ENCODE measurements around the gene LRRC8A. TPM values are rescaled to one million over a fixed set of nuclear protein-coding genes. Genes with fewer than 3 reads are reported as not detected.

The LRRC8A gene
- total and polyA plus RNA-seq, 11 donors: 15.8 to 76.4 (median 28.8) TPM

- peak overlapping the region; percentile 70 to 92 (median 84) for H3K27ac ChIP-seq
- H3K4me3 ChIP-seq: peak overlapping the region in 9 of 12 donors; percentile 16 to 35 (median 28)
- no peaks in the 10 kb centered on the region for H3K27me3 ChIP-seq
- peaks cover 6 to 49% (median 33%) of the 10 kb centered on the region in 12 donors for H3K4me1 ChIP-seq
- DNase-seq (peak; percentile 87 to 95 (median 90)), ATAC-seq (peak; percentile 96 to 98 (median 97))
- no peaks in the 10 kb centered on the region for H3K9me3 ChIP-seq
- WGBS, 4 donors: 17 to 45% (median 37%) methylated on average over 11 to 17 of the region's 17 CpGs
- H3K36me3 ChIP-seq: peaks cover 0 to 73% (median 54%) of the 10 kb centered on the region in 9 donors
- intact Hi-C loops (cut with DNase I): no loop called here
- peak in 1 of 2 donors; percentile 43 for TF ChIP-seq POLR2A (IDR thresholded peaks at IDR 0.05)
- TF ChIP-seq CTCF (IDR thresholded peaks at IDR 0.05): no peak
These were observed 10.4 kb downstream of the LRRC8A start for GRCh38 chr9:128892221-128892921.

GRCh38 chr9:128893354-128893753 is 11.4 kb downstream of the LRRC8A start:
- Histone ChIP-seq H3K9me3 (no peaks in the 10 kb centered on the region), H3K36me3 (peaks cover 0 to 78% (median 57%) of the 10 kb centered on the region in 9 donors), H3K4me3 (peak overlapping the region in 1 of 12 donors; percentile 32), H3K27me3 (no peaks in the 10 kb centered on the region), H3K4me1 (peaks cover 7 to 43% (median 27%) of the 10 kb centered on the region in 12 donors), H3K27ac (peak overlapping the region; percentile 70 to 92 (median 84))
- intact Hi-C loops (cut with DNase I): no loop called here
- no peak for ATAC-seq
- WGBS, 4 donors: 87 to 95% (median 90%) methylated on average over 7 to 8 of the region's 8 CpGs
- no peak for TF ChIP-seq CTCF (IDR thresholded peaks at IDR 0.05)
- TF ChIP-seq POLR2A (IDR thresholded peaks at IDR 0.05): no peak
- DNase-seq: no peak

GRCh38 chr9:128894764-128895163 is 12.8 kb downstream of the LRRC8A start:
- Histone ChIP-seq H3K36me3 (peaks cover 0 to 76% (median 44%) of the 10 kb centered on the region in 9 donors), H3K9me3 (no peaks in the 10 kb centered on the region), H3K4me3 (no peak overlapping the region), H3K27ac (peak overlapping the region in 1 of 12 donors; percentile 13), H3K27me3 (no peaks in the 10 kb centered on the region), H3K4me1 (peaks cover 10 to 54% (median 35%) of the 10 kb centered on the region in 12 donors)
- WGBS, 4 donors: 81 to 90% (median 84%) methylated on average over 2 of the region's 2 CpGs
- intact Hi-C loops (cut with DNase I): no loop called here
- TF ChIP-seq CTCF (IDR thresholded peaks at IDR 0.05) (no peak), POLR2A (IDR thresholded peaks at IDR 0.05) (no peak)
- ATAC-seq (no peak), DNase-seq (no peak)

GRCh38 chr9:128895556-128895955 is 13.6 kb downstream of the LRRC8A start:
- peaks cover 10 to 59% (median 41%) of the 10 kb centered on the region in 12 donors for H3K4me1 ChIP-seq
- intact Hi-C loops (cut with DNase I): no loop called here

More at GRCh38 chr9:128895556-128895955, 13.6 kb downstream of the LRRC8A start:
- 73 to 92% (median 81%) methylated on average over 3 to 4 of the region's 4 CpGs for WGBS, 4 donors
- Histone ChIP-seq H3K36me3 (peaks cover 0 to 71% (median 42%) of the 10 kb centered on the region in 9 donors), H3K9me3 (no peaks in the 10 kb centered on the region), H3K27ac (peak overlapping the region in 1 of 12 donors; percentile 13), H3K27me3 (no peaks in the 10 kb centered on the region), H3K4me3 (no peak overlapping the region)
- TF ChIP-seq CTCF (IDR thresholded peaks at IDR 0.05) (no peak), POLR2A (IDR thresholded peaks at IDR 0.05) (no peak)
- DNase-seq (no peak), ATAC-seq (no peak)

Data from heart left ventricle (tissue), 16 donors.